Measurements from ENCODE around the gene HYOU1.
"Not testable (repeated sequence)": the region's sequence is repeated elsewhere in the genome, so short reads cannot be mapped to it uniquely, and the experiment has no call there.

The HYOU1 gene

GRCh38 chr11:119025541-119025940 is 31.5 kb downstream of the HYOU1 start:
- Histone ChIP-seq H3K4me1 (peaks cover 37% of the 10 kb centered on the region), H3K27me3 (no peaks in the 10 kb centered on the region), H3K27ac (no peak overlapping the region), H4K20me1 (peaks cover 18% of the 10 kb centered on the region; the same call in 1 of the 2 replicates), H3K4me2 (no peak overlapping the region), H3K36me3 (peaks cover 82% of the 10 kb centered on the region), H3K9me3 (no peaks in the 10 kb centered on the region), H3K9ac (no peak overlapping the region), H3K4me3 (no peak overlapping the region)
- TF ChIP-seq Cebpa-rat (IDR thresholded peaks at IDR 0.05), result no peak

GRCh38 chr11:119025099-119025473 is 31.9 kb downstream of the HYOU1 start:
- no peak for TF ChIP-seq Cebpa-rat (IDR thresholded peaks at IDR 0.05)
- no peak overlapping the region for H3K4me2 ChIP-seq
- 0 out of 2 replicates have a peak overlapping the region, but pooled peaks have one; percentile 41 for H3K9ac ChIP-seq
- peaks cover 41% of the 10 kb centered on the region for H3K4me1 ChIP-seq
- H3K27ac ChIP-seq, result no peak overlapping the region
- peaks cover 22% of the 10 kb centered on the region for H4K20me1 ChIP-seq
- no peaks in the 10 kb centered on the region for H3K27me3 ChIP-seq
- H3K9me3 ChIP-seq, result no peaks in the 10 kb centered on the region
- no peak overlapping the region for H3K4me3 ChIP-seq
- H3K36me3 ChIP-seq, result peaks cover 82% of the 10 kb centered on the region

- Histone ChIP-seq H3K36me3 (peaks cover 82% of the 10 kb centered on the region), H3K4me2 (no peak overlapping the region), H3K9ac (peak overlapping the region; percentile 41; the same call in 1 of the 2 replicates), H3K27me3 (no peaks in the 10 kb centered on the region), H3K9me3 (no peaks in the 10 kb centered on the region), H3K4me1 (peaks cover 41% of the 10 kb centered on the region), H3K27ac (0 out of 2 replicates have a peak overlapping the region, but pooled peaks have one; percentile 22), H3K4me3 (no peak overlapping the region), H4K20me1 (peaks cover 27% of the 10 kb centered on the region)
- no peak for TF ChIP-seq Cebpa-rat (IDR thresholded peaks at IDR 0.05)
These were observed 32.4 kb downstream of the HYOU1 start for GRCh38 chr11:119024430-119025098.

- H3K4me3 ChIP-seq, result no peak overlapping the region
- no peak for TF ChIP-seq Cebpa-rat (IDR thresholded peaks at IDR 0.05)
- H3K27ac ChIP-seq, result no peak overlapping the region
- no peak overlapping the region for H3K4me2 ChIP-seq
- H3K9me3 ChIP-seq, result no peaks in the 10 kb centered on the region
- no peaks in the 10 kb centered on the region for H3K27me3 ChIP-seq
- H3K4me1 ChIP-seq, result peaks cover 34% of the 10 kb centered on the region
- H4K20me1 ChIP-seq, result peaks cover 36% of the 10 kb centered on the region
- peaks cover 79% of the 10 kb centered on the region for H3K36me3 ChIP-seq
- 0 out of 2 replicates have a peak overlapping the region, but pooled peaks have one; percentile 41 for H3K9ac ChIP-seq
These were observed 33.3 kb downstream of the HYOU1 start for GRCh38 chr11:119023741-119024140.

- Histone ChIP-seq H3K4me2 (peak overlapping the region; percentile 2; the same call in 1 of the 2 replicates), H3K9me3 (no peaks in the 10 kb centered on the region), H4K20me1 (peaks cover 44% of the 10 kb centered on the region), H3K4me1 (peaks cover 35% of the 10 kb centered on the region), H3K36me3 (peaks cover 65% of the 10 kb centered on the region), H3K27me3 (no peaks in the 10 kb centered on the region), H3K27ac (no peak overlapping the region), H3K9ac (no peak overlapping the region), H3K4me3 (no peak overlapping the region)
- TF ChIP-seq Cebpa-rat (IDR thresholded peaks at IDR 0.05), result no peak
These were observed 35.4 kb downstream of the HYOU1 start for GRCh38 chr11:119021631-119022030.

GRCh38 chr11:119019996-119020395 is 37.0 kb downstream of the HYOU1 start:
- Histone ChIP-seq H3K27me3 (no peaks in the 10 kb centered on the region), H3K9me3 (no peaks in the 10 kb centered on the region), H3K4me3 (peak overlapping the region; percentile 80), H4K20me1 (peaks cover 60% of the 10 kb centered on the region), H3K9ac (peak overlapping the region; percentile 94), H3K27ac (no peak overlapping the region), H3K4me1 (peaks cover 46% of the 10 kb centered on the region), H3K4me2 (peak overlapping the region; percentile 85), H3K36me3 (peaks cover 65% of the 10 kb centered on the region)
- no peak for TF ChIP-seq Cebpa-rat (IDR thresholded peaks at IDR 0.05)

- Histone ChIP-seq H3K9ac (peak within 1 kb of the TSS; percentile 94), H3K4me3 (peak within 1 kb of the TSS; percentile 80), H4K20me1 (peaks cover 73% of the 10 kb centered on the region), H3K9me3 (no peaks in the 10 kb centered on the region), H3K4me1 (peaks cover 40% of the 10 kb centered on the region), H3K4me2 (peak within 1 kb of the TSS; percentile 87), H3K36me3 (peaks cover 64% of the 10 kb centered on the region), H3K27ac (peak within 1 kb of the TSS; percentile 93), H3K27me3 (no peaks in the 10 kb centered on the region)
- TF ChIP-seq Cebpa-rat (IDR thresholded peaks at IDR 0.05), result no peak
These were observed 38.7 kb downstream of the HYOU1 start, which contains the start of the genes RPS25 and TRAPPC4 for GRCh38 chr11:119018074-119018938. TSS of gene RPS25 (minus strand) at chr11:119018343. CDS start at chr11:119018284, 59 bp downstream. TSS of gene TRAPPC4 (plus strand) at chr11:119018766. CDS start at chr11:119018796, 30 bp downstream.

- H4K20me1 ChIP-seq, result peaks cover 79% of the 10 kb centered on the region
- H3K36me3 ChIP-seq, result peaks cover 64% of the 10 kb centered on the region
- H3K27ac ChIP-seq, result peak overlapping the region; percentile 93
These were observed 39.6 kb downstream of the HYOU1 start for GRCh38 chr11:119017377-119017776.

GRCh38 chr11:119016216-119017009 is 40.6 kb downstream of the HYOU1 start:
- no peak for TF ChIP-seq Cebpa-rat (IDR thresholded peaks at IDR 0.05)
- H3K27me3 ChIP-seq, result no peaks in the 10 kb centered on the region
- H3K9ac ChIP-seq, result peak overlapping the region; percentile 94; the same call in 1 of the 2 replicates
- peaks cover 64% of the 10 kb centered on the region for H3K36me3 ChIP-seq
- peak overlapping the region; percentile 87 for H3K4me2 ChIP-seq
- H3K4me3 ChIP-seq, result peak overlapping the region; percentile 80
- peaks cover 36% of the 10 kb centered on the region for H3K4me1 ChIP-seq
- H3K27ac ChIP-seq, result 0 out of 2 replicates have a peak overlapping the region, but pooled peaks have one; percentile 93
- H4K20me1 ChIP-seq, result peaks cover 76% of the 10 kb centered on the region
- H3K9me3 ChIP-seq, result no peaks in the 10 kb centered on the region

More at GRCh38 chr11:119017377-119017776, 39.6 kb downstream of the HYOU1 start:
- not testable (repeated sequence) for H3K27me3 ChIP-seq, H3K9me3 ChIP-seq
- Histone ChIP-seq H3K4me1 (peaks cover 40% of the 10 kb centered on the region), H3K4me2 (peak overlapping the region; percentile 87), H3K9ac (peak overlapping the region; percentile 94), H3K4me3 (peak overlapping the region; percentile 80)
